HG03469 (cell line): Measurements from ENCODE around the gene RTEL1.
A peak's percentile ranks its signal among the peaks of the same experiment; 100 is the strongest.

Source experiments
- ATAC-seq: cut with Tn5 transposase; IDR thresholded peaks from one replicate; pipeline ENCODE4 v1.9.1; 2021; ENCODE audit warnings: mild to moderate bottlenecking, moderate library complexity, moderate number of reproducible peaks; ENCODE audit not compliant: unreplicated experiment

Gene RTEL1

DNA sequence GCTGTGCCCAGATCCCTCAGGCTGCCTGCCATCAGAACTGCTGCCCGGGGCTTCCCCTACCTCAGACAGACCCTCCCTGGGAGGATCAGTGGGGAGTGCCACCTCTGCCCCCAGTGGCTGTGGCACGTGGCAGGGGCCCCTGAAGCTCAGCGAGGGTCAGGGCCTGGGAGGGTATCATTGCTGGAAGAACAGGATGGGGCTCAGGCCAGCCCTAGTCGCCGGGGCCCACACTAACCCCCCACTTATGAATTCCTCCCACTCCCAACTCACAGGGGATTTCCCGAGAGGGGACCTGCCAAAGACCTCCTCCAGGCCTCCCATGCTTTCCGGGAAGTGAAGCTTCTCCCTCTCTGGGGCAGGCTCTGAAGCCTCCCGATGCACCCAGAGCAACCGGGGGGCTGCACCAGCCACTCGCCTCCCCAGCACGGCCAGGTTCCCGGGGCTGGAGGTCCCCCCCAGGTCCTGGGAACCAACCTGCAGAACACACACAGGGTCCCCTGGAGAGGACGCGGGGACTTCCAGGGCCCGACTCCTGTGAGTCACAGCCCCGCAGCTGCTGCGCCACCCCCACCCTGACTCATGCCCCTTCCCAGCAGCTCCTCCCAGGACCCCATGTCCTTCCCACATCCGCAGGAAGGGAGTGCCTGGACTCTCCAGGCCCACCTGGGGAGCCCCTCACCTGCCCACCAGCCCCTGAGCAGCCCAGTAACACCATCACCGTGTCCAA, 40.8 kb downstream of the RTEL1 start:
- no peak for ATAC-seq

DNA sequence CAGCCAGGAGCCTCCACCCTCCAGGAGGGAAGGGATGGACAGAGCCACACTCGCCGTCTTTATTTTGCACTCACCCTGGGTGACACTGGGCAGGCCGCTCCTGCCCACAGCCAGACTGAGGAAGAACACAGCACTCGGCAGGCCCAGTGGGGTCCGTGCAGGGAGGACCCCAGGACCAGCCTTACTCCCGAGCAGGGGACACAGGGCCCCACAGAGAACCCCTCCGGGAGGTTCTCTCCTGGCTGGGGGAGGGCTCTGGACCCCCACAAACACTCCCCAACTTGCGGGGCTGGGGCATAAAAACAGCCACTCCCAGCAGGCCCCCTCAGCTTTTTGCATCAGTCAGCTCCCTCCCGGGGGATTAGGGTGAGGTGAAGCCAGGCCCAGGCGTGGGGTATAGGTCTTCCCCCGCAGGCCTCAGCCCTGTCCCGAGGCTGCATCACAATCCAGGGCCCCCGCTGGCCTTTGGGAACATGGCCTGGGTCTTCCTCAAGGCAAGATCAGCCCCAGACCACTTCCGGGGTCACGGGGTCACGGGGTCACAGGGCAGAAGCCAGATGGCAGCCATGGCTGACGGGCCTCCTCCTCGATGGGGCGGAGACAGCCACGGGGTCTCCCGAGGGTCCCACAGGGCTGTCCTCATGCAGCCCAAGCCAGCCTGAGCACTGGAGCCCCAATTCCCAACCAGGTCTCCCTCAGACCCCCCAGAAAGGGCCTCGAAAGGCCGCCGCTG, 41.5 kb downstream of the RTEL1 start:
- no peak for ATAC-seq

DNA sequence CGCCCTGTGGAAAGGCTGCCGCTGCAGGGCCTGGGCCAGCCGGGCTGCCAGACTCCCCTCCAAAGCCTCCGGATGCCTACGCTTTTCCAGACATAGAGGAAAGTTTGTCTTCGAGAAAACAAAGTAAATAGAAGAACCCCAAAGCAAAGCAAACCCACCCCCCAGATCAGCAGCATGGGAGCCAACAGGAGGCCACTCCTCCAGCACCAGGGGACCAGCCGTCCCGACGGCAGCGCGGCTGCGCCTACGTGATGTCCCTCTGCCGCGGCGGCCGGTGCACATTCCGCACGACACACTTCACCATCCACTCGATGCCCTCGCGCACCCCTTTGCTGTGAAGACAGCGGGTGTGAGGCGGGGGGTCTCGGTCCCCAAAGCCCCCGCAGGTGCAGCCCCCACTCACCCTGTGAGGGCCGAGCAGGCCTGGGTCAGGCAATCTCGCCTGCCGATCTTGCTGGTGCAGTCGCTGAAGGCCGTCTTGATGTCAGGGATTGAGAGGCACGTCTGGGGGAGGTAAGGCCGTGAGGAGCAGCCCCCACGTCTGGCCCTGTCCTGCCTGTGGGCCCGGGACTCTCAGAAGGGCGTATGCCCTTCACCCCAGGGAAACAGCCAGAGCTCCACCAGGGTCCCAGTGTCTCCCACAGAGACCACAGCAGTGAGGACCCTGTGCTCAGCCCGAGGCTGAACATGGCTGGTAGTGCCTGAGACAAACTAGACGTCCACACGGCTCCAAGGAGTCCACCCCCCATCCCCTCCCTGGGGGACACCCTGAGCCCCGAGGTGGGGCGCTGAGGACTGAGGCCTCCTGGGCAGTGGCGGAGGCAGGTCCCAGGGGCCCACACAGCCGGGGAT, 42.3 kb downstream of the RTEL1 start:
- ATAC-seq: no peak

DNA sequence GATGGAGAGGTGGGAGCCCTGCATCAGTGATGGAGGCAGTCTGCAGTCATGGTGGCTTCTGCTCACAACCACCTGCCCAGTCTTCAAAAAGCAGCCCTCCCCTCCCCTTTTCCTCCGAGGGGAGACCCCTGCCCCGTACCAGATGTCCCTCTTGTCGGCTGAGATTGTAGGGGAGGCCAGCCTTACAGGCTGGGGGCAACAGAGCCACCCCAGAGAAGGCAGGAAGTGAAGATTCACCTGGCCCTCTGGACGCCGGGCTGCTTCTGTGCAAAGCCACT, 42.9 kb downstream of the RTEL1 start:
- ATAC-seq: no peak

DNA sequence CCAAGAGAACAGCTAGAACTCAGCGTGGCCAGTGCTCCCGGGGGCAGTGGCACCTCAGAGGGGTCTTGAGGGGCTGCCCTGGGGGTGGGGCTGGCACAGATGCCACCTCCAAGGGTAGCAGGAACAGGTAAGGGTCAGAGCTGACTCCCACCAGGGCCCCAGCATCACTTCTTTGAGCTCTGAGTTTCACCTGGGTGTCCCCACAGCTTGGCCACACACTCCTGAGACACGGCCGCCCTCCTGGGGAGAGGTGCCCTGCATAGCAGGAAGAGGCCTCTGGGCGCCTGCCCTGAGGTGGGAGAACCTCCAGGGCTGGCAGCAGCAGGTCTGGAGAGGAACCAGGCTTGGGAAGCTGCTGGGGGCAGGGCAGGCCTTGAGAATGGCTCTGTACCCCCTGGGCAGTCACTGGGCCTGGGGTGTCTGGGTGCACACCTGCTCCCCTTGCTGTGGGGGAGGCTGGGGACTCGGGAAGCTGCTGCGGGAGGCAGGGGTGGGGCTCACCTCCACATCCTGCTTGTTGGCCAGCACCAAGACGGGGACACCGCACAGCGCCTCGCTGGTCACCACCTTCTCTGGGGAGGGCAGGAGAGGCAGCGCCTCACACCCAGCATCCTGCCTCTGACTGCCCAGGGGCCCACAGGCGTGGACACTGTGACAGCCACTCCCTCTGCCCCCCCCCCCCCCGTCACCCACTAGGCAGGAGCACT, 43.4 kb downstream of the RTEL1 start:
- no peak for ATAC-seq

DNA sequence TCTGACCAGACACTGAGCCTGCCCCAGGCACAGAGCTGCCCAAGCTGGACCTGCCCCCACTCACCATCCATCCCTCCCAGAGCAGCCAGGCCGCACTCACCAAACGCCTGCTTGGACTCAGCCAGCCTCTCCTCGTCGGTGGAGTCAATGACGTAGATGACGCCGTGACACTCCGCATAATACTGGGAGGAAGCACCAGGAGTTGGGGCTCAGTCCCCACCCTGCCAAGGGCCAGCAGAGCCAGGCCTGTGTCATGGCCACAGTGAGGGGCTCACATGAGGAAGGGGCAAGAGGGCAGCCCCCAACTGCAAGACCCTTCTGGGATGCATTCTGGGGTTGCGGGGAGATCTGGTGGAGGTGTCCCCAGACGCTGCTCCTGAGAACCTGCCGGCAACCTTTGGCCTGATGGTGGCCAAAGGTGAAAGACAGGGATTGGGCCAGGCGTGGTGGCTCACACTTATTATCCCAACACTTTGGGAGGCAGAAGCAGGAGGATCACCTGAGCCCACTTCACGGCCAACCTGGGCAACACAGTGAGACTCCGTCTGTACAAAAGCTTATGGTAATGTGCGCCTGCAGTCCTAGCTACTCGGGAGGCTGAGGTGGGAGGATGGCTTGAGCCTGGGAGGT, 44.0 kb downstream of the RTEL1 start:
- ATAC-seq: no peak

DNA sequence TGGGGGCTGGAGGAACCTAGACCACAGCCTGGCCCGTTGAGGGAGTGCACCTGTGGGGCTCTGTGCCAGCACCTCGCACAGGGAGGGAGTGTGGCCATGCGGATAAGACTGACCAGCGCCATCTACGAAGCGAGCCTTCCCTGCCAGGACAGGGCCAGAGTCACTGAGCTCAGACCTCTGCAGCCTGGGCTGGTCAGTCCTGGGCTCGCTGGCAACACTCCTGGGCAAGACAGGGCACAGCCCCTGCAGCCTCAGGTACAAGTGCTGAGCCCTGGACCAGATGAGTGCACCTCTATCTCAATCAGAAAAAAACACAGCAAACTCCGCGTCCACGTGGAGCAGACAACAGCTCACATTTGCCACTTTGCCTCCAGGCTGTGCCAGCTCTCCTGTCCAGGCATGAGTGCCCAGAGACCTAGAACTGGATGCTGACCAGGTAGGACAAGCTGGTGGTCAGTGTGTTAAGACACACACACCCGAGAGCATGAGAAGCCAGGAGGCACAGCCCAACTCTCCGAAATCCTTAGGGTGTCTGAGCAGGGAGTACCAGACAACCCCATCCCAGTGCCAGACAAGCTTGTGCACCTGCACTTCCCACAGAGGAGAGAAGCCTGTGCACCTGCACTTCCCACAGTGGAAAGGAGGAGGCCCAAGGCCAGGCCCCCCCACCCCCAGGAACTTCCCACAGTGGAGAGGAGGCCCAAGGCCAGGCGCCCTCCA, 44.8 kb downstream of the RTEL1 start:
- no peak for ATAC-seq

DNA sequence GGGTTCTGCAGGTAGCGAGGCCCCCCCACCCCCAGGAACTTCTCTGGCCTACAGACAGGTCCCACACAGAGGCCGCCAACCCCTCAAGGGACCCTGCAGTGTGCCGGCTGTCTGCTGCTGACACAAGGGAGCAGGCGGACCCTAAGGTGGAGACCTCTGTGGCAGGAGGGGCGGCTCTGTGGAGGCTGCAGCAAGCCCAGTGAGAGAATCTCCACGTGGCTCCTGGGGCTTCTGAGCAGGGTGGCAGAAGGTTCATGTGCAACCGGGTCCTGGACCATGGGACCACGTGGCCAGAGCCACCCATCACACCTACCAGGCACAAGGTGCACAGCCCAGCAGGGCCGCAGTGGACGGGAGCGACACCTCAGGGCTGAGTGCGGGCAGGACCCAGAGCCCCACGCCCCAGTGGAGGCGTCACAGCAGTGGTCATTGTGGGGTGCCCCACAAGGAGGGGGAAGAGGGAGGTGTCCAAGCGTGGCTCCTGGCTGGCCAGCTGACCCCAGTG, 45.4 kb downstream of the RTEL1 start:
- no peak for ATAC-seq

DNA sequence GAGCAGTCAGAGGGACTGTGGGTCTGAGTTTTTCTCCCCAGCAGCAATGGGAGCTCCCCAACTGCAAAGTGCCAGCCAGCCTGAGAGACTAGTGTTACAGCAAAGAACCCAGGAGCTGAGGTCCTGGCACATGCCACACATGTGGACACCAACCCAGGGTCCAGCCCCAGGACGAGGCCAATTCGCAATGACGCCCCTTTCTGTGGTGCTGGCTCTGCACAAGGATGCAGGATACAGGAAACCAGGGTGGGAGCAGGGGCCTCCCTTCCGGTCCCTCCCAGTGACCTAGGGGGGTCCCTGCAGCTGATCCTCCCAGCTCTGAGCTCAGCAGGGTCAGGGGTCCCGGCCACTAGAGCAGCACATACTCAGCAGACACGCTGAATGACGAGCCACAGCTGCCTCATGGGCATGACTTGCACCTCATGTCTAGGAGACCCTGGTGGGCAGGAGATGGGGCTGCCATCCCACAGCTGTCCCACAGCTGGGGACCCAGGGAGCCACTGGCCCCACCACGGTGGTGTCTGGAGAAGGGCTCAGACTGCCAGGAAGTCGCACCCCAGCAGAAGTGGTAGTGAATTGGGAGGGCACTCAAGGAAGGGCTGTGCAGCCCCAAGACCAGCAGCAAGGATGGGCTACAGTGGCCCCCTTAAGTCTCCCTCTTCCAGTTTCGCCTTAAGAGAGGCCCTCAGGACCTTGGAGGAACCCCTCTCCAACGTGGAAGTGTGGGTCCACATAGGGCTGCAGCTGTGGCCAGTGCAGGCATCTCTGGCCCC, 46.0 kb downstream of the RTEL1 start:
- ATAC-seq: no peak

DNA sequence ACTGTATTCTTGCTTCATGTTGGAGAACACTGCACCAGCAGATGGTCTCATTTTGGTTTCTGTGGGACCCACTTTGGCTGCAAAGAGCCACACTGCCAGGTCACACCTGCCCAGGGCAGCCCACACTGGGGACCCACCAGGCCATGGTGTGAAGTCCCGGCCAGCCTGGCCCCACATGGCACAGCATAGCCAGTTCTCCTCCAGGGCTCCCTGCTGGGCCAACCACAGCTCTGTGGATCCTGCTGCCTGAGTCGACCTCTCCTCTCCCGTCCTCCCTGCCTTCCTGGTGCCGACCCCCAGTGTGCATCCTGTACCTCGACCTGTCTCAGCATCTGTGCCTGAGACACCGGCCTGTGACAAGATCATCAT, 46.6 kb downstream of the RTEL1 start:
- ATAC-seq: no peak

DNA sequence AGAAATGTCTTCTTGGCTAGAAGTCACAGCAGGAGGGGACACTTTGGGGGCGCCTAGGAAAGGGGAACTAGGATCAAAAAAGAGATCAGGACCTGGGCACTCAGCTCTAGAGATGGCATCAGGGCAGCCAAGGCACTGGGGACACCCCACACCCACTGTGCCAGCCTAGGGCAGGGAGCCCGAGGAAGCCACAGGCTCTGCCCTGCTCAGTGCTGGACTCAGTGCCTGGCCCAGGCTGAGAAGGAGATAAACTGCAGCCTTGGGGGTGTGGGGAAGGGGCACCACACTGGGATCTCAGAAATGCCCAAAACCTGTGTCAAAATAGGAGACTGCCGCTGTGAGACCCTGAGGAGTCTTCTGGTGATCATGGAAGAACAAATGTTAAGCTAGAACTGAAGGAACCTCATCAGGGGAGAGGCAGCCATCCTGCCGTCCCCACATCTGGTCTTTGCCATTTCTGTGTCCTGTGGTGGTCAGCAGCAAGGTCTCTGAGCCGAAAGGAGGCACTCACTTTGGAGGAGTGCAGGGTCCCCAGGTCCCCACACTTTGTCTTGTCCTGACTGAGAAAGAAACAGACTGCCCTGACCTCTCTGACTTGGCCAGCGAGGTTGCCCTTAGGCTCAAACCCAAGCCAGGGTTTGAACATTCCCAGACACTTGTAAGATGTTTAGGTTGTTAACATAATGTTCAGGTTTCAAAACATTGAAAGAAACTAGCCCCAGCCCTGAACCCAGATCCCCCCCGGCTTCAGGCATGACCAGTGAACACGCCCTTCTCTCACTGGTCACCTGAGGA, 47.3 kb downstream of the RTEL1 start:
- no peak for ATAC-seq

DNA sequence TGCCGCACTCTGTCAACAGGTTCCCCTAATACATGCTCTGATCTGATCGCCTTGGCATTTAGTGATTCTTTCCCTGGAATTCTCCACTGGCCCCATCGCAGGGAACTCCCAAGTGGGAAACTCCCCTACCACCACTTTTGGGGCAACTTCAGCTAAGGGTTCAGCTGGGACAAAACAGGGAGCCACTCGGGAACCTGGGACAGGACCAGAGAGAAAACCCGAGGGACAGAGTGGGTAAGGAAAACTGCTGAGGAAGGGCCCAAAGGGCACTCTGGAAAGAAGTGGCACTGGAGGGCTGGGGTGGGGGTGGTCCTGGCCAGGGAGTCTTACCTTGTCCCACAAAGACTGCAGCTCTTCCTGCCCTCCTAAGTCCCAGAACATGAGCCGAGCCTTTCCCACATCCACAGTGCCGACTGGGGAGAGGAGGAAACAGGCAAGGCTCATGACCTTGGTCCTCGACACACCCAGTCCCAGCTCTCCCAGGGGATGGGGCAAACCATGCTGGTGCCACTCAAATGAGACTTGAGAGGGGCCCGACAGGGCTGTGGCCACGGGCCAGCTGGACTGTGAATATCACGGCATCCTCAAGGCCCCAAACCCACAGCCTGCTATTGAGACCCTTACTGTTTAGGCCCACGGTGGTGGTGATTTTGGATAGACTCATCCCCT, 48.0 kb downstream of the RTEL1 start:
- ATAC-seq: no peak

DNA sequence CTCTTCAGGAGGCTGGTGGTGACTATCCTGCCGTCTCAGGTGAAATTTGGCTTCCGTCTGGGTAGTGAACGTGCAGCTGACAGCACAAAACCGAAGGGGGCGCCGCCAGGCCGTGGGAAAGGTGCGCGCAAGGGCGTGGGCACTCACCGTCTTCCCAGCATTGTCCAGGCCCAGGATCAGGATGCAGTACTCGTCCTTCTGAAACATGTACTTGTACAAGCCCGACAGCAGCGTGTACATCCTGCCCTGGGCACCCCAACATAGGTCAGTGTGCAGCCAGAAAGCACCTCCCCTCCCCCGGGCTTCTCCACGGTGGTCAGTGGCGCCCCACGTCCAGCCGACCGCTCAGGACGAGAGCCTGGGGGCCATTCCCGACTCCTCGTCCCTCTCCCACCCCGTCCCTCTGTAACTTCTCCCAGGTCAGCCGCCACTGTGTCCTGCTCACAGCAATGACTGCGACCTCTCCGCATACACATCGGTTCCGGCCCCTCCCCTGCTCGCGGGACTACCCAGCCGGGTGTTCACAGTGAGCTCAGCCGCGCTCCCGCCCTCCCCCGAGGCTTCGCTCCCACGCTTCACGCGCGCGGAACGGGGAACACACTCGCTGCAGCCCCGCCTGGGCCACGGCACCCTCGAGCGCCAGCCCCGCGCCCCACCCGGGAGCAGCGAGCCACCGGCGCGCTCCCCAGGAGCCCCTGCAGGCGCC, 48.9 kb downstream of the RTEL1 start:
- ATAC-seq: peak; percentile 10

DNA sequence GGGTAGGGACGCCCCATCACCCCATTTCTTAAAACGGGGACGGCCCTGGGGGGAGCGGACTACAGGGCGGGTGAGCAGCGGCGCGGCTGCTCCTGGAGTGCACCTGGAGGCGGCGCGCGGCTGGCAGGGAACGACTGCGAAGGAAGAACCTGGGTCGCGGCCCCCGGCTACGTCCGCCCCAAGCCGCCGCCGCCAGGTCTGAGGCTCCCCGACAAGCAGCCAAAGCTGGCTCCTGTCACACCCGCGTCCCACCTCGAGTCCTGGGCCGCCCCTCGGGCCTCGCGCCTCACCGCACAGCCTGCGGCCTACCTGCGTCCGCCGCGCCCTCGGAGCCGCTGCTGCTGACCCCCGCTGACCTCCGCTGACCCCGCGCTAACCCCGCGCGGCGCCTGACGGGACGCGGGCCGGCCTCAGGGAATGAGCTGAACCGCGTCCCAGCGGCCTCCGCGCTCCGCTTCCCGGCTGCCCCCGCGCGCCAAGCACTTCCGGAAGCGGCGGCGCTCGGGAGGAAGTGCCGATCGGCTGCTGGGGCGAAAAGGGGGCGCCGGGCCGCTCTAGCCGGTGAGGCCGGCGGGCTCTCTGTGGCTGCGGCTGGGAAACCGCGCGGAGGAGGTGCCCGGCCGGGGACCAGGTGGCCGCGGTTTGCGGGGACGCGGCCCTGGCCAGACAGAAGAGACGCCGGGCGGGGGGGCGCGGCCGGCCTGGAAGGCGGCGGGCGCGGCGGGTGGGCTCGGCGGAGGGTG, 49.6 kb downstream of the RTEL1 start, which contains the start of the genes ARFRP1 and ZGPAT:
Gene ARFRP1 (minus strand): TSS at position 419 of the 743 bp plus-strand sequence. CDS start 885 bp downstream, outside the sequence.
Gene ZGPAT (plus strand): TSS at position 482 of the 743 bp plus-strand sequence. CDS start 542 bp downstream, outside the sequence.
- peak; percentile 41 for ATAC-seq

DNA sequence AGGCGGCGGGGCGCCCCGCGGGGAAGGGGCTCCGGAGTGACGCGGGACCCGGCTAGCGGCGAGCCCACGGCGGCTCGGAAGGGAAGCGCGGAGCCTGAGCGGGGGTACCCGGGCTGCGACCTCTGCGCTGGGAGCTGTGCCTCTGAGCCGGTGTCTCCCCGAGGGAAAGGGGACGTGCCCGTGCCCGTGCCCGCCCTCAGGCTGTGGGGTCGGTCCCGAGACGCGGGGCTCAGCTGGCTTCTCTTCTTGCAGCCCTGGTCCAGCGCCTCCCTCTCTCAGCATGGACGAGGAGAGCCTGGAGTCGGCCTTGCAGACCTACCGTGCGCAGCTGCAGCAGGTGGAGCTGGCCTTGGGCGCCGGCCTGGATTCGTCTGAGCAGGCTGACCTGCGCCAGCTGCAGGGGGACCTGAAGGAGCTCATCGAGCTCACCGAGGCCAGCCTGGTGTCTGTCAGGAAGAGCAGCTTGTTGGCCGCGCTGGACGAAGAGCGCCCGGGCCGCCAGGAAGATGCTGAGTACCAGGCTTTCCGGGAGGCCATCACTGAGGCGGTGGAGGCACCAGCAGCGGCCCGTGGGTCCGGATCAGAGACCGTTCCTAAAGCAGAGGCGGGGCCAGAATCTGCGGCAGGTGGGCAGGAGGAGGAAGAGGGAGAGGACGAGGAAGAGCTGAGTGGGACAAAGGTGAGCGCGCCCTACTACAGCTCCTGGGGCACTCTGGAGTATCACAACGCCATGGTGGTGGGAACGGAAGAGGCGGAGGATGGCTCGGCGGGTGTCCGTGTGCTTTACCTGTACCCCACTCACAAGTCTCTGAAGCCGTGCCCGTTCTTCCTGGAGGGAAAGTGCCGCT, 50.4 kb downstream of the RTEL1 start:
- no peak for ATAC-seq
